GM23338 (cell line): ENCODE results near the gene MAPKAPK2. TPM values are rescaled to one million over a fixed set of nuclear protein-coding genes. Genes with fewer than 3 reads are reported as not detected.

Source experiments
- ATAC-seq: fragments of 200-7000 bp; cut with Tn5 transposase; 3 replicates; pipeline ENCODE4 v1.9.1; 2020
- DNase-seq: peaks from one replicate; pipeline ENCODE4 v3.0.0-alpha.2; 2015; ENCODE audit warnings: low spot score
- H2AFZ ChIP-seq: fragments of 200-600 bp; sonication (generic); 2 replicates; pipeline ENCODE4 v1.8.0; 2016; ENCODE audit warnings: antibody characterized with exemption, mild to moderate bottlenecking, moderate library complexity
- H3F3A ChIP-seq: fragments of 200-600 bp; sonication (generic); replicated peaks from 2 replicates; pipeline ENCODE4 v1.8.0; 2017; ENCODE audit warnings: antibody characterized with exemption, mixed run types, low read depth
- H3K27ac ChIP-seq: fragments of 200-600 bp; sonication (generic); 2 replicates; pipeline ENCODE4 v1.6.1; 2016; ENCODE audit warnings: low read depth
- H3K27me3 ChIP-seq: fragments of 200-600 bp; sonication (generic); 2 replicates; pipeline ENCODE4 v1.8.0; 2016; ENCODE audit warnings: mild to moderate bottlenecking, mixed run types, moderate library complexity; ENCODE audit not compliant: insufficient read depth
- H3K36me3 ChIP-seq: fragments of 200-600 bp; sonication (generic); 2 replicates; pipeline ENCODE4 v1.8.0; 2016; ENCODE audit warnings: mild to moderate bottlenecking; ENCODE audit not compliant: insufficient read depth
- H3K4me1 ChIP-seq: fragments of 200-600 bp; sonication (generic); 2 replicates; pipeline ENCODE4 v1.8.0; 2016; ENCODE audit warnings: mild to moderate bottlenecking, moderate library complexity; ENCODE audit not compliant: insufficient read depth
- H3K4me2 ChIP-seq: fragments of 200-600 bp; sonication (generic); 2 replicates; pipeline ENCODE4 v1.7.1; 2017; ENCODE audit warnings: mixed run types
- H3K4me3 ChIP-seq: fragments of 200-600 bp; sonication (generic); 2 replicates; pipeline ENCODE4 v1.6.1; 2016; ENCODE audit warnings: mixed run types
- H3K79me2 ChIP-seq: fragments of 200-600 bp; sonication (generic); replicated peaks from 2 replicates; pipeline ENCODE4 v1.8.0; 2017; ENCODE audit warnings: mild to moderate bottlenecking; ENCODE audit not compliant: insufficient read depth
- H3K9me2 ChIP-seq: fragments of 200-600 bp; sonication (generic); 2 replicates; pipeline ENCODE4 v1.8.0; 2017; ENCODE audit not compliant: insufficient read depth
- H4K20me1 ChIP-seq: fragments of 200-600 bp; sonication (generic); replicated peaks from 2 replicates; pipeline ENCODE4 v1.8.0; 2017; ENCODE audit warnings: mild to moderate bottlenecking; ENCODE audit not compliant: insufficient read depth
- H3K27ac Mint-ChIP-seq: 2 replicates; pipeline ENCODE4 v1.8.0; 2020; ENCODE audit warnings: inconsistent platforms, mild to moderate bottlenecking, moderate library complexity, mixed read lengths
- H3K27me3 Mint-ChIP-seq: 3 replicates; pipeline ENCODE4 v1.8.0; 2022; ENCODE audit warnings: low read depth, mild to moderate bottlenecking, moderate library complexity, mixed read lengths, inconsistent platforms; ENCODE audit not compliant: insufficient read depth, poor library complexity
- H3K36me3 Mint-ChIP-seq: 3 replicates; pipeline ENCODE4 v1.8.0; 2021; ENCODE audit warnings: low read depth, mild to moderate bottlenecking, inconsistent platforms, moderate library complexity, mixed read lengths
- H3K4me1 Mint-ChIP-seq: 3 replicates; pipeline ENCODE4 v1.8.0; 2020; ENCODE audit warnings: mild to moderate bottlenecking, inconsistent platforms, mixed read lengths
- H3K4me3 Mint-ChIP-seq: 3 replicates; pipeline ENCODE4 v1.8.0; 2021; ENCODE audit warnings: moderate library complexity, mild to moderate bottlenecking, inconsistent platforms, mixed read lengths
- H3K9me3 Mint-ChIP-seq: 3 replicates; pipeline ENCODE4 v1.8.0; 2020; ENCODE audit warnings: moderate library complexity, mild to moderate bottlenecking, inconsistent platforms, mixed read lengths
- CREB1 ChIP-seq: fragments of 250-450 bp; sonication (Bioruptor Pico); IDR thresholded peaks from 2 replicates; pipeline ENCODE4 v1.5.0; 2020; ENCODE audit warnings: low read depth, mild to moderate bottlenecking, moderate library complexity
- EZH2 ChIP-seq: fragments of 200-600 bp; sonication (generic); IDR thresholded peaks from one replicate; pipeline ENCODE4 v1.8.0; 2017; ENCODE audit warnings: antibody characterized with exemption, mild to moderate bottlenecking, low read depth; ENCODE audit not compliant: unreplicated experiment
- EZH2phosphoT487 ChIP-seq: fragments of 200-600 bp; sonication (generic); IDR thresholded peaks from one replicate; pipeline ENCODE4 v1.8.1; 2018; ENCODE audit warnings: antibody characterized with exemption; ENCODE audit not compliant: unreplicated experiment
- NANOG ChIP-seq: IDR thresholded peaks from 2 replicates; pipeline ENCODE4 v1.6.1; 2016; ENCODE audit warnings: antibody characterized with exemption, borderline replicate concordance
- POLR2AphosphoS5 ChIP-seq: IDR thresholded peaks from 2 replicates; pipeline ENCODE4 v1.6.1; 2016; ENCODE audit warnings: antibody characterized with exemption, low read depth
- STAT1 ChIP-seq: IDR thresholded peaks from one replicate; pipeline ENCODE4 v1.6.1; 2016; ENCODE audit warnings: antibody characterized with exemption; ENCODE audit not compliant: unreplicated experiment
- ZNF114 ChIP-seq: fragments of 250-450 bp; sonication (Bioruptor Pico); IDR thresholded peaks from 2 replicates; pipeline ENCODE4 v1.5.0; 2020; ENCODE audit warnings: mild to moderate bottlenecking, moderate library complexity
- ZNF331 ChIP-seq: fragments of 250-450 bp; sonication (Bioruptor Pico); IDR thresholded peaks from 2 replicates; pipeline ENCODE4 v1.5.0; 2020; ENCODE audit warnings: low read depth, mild to moderate bottlenecking, moderate library complexity
- polyA plus RNA-seq: library from polyadenylated mRNA; unstranded; fragments of >200 nt; fragmentation: Nextera tagmentation; extraction: Ambion mirVana; gene quantifications from 2 replicates; pipeline ENCODE4 v1.2.1, GENCODE V29; 2016
- total RNA-seq: library from RNA; depleted of rRNA; stranded (reverse); fragments of >200 nt; shearing (Covaris generic); gene quantifications from 2 replicates; pipeline ENCODE4 v1.2.3, GENCODE V29; 2014
- TF ChIP-seq, protein P1 (sequence below): IDR thresholded peaks from one replicate; pipeline ENCODE4 v1.6.1; 2018; ENCODE audit warnings: antibody characterized with exemption; ENCODE audit not compliant: unreplicated experiment
- TF ChIP-seq, protein P2 (sequence below): IDR thresholded peaks from 2 replicates; pipeline ENCODE4 v1.6.1; 2016; ENCODE audit warnings: antibody characterized with exemption

MAPKAPK2 gene
- total and polyA plus RNA-seq, 2 experiments from 2014 or later, result 10.1 to 30.4 TPM

DNA sequence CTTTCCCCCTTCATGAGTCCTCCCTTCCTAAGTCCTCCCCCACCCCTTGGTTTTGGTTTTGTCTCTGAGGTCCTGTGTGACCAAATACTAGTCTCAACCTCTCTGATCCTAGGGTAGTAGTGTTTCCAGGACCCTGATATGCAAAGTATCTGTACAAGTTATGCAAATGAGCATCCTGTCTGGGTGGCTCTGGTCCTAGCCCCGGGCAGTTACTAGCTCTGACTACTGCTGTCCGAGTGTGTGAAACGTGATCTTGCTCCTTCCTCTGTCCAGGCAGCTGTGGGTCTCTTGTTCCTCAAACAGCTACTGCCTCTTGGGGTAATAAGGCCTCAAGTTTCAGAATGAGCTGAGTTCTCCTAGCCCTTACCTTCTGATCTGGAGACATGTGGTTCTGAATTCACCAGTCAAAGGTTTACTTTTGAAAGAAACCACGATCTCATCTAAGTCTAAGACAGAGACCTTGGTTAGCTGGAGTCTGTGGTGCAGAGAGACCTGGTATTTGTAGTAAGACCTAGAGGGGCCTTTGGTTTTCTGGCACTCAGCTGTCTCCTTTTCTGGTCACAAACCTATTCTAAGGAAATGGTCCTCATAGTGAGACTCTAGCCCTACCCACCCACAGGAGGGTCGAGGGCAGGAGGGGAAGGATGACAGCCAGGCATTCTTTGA, 54.8 kb downstream of the MAPKAPK2 start (continued):
- TF ChIP-seq, protein P1, sequence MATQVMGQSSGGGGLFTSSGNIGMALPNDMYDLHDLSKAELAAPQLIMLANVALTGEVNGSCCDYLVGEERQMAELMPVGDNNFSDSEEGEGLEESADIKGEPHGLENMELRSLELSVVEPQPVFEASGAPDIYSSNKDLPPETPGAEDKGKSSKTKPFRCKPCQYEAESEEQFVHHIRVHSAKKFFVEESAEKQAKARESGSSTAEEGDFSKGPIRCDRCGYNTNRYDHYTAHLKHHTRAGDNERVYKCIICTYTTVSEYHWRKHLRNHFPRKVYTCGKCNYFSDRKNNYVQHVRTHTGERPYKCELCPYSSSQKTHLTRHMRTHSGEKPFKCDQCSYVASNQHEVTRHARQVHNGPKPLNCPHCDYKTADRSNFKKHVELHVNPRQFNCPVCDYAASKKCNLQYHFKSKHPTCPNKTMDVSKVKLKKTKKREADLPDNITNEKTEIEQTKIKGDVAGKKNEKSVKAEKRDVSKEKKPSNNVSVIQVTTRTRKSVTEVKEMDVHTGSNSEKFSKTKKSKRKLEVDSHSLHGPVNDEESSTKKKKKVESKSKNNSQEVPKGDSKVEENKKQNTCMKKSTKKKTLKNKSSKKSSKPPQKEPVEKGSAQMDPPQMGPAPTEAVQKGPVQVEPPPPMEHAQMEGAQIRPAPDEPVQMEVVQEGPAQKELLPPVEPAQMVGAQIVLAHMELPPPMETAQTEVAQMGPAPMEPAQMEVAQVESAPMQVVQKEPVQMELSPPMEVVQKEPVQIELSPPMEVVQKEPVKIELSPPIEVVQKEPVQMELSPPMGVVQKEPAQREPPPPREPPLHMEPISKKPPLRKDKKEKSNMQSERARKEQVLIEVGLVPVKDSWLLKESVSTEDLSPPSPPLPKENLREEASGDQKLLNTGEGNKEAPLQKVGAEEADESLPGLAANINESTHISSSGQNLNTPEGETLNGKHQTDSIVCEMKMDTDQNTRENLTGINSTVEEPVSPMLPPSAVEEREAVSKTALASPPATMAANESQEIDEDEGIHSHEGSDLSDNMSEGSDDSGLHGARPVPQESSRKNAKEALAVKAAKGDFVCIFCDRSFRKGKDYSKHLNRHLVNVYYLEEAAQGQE, result no peak
- TF ChIP-seq EZH2 (no peak), ZNF114 (no peak), EZH2phosphoT487 (no peak), NANOG (no peak), POLR2AphosphoS5 (no peak), CREB1 (CRISPR knock-in tag) (no peak), ZNF331 (no peak), STAT1 (no peak)
- TF ChIP-seq, protein P2, sequence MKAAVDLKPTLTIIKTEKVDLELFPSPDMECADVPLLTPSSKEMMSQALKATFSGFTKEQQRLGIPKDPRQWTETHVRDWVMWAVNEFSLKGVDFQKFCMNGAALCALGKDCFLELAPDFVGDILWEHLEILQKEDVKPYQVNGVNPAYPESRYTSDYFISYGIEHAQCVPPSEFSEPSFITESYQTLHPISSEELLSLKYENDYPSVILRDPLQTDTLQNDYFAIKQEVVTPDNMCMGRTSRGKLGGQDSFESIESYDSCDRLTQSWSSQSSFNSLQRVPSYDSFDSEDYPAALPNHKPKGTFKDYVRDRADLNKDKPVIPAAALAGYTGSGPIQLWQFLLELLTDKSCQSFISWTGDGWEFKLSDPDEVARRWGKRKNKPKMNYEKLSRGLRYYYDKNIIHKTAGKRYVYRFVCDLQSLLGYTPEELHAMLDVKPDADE, result no peak

DNA sequence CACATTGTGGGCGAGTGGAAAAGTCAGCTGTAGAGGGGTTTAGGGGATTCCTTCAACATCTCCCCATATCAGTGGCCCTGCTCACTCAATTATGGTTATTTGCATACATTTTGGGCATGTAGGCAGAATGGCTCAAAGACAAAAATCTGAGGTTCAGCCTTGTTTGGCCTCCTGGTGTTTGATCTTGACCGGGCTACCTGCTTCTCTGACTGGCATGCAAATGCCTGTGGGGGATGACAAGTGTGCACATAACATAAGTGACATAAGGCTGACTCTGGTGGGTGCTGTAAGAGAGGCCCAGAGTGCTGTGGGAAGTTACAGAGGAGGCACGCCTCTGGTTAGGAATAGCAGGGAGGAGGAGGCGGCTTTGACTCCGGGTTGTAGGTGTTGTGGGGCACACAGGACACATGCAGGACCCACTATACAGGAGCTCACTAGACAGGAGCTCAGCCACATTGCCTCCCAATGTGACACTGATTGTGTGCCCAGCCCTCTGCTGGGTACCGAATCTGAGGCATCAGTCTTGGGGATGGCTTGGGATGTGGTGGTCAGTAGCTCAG, 56.5 kb downstream of the MAPKAPK2 start:
- H3K36me3 Mint-ChIP-seq, result no peaks in the 10 kb centered on the region

More for the DNA sequence above, 56.5 kb downstream of the MAPKAPK2 start:
- Histone ChIP-seq H3F3A (no peaks in the 10 kb centered on the region), H3K27ac (no peak overlapping the region), H3K9me2 (no peaks in the 10 kb centered on the region), H3K27me3 (no peaks in the 10 kb centered on the region), H3K4me2 (no peak overlapping the region), H3K36me3 (no peaks in the 10 kb centered on the region), H3K4me3 (no peak overlapping the region), H3K79me2 (no peaks in the 10 kb centered on the region), H3K4me1 (no peaks in the 10 kb centered on the region), H4K20me1 (peaks cover 4% of the 10 kb centered on the region; the same call in 1 of the 2 replicates), H2AFZ (no peak overlapping the region)
- DNase-seq (no peak), ATAC-seq (no peak)
- H3K4me1 Mint-ChIP-seq, result peaks cover 11% of the 10 kb centered on the region; the same call in 2 of the 3 replicates
- H3K4me3 Mint-ChIP-seq, result no peak overlapping the region
- peaks cover 6% of the 10 kb centered on the region for H3K27me3 Mint-ChIP-seq
- H3K27ac Mint-ChIP-seq, result no peak overlapping the region
- TF ChIP-seq CREB1 (CRISPR knock-in tag) (no peak), ZNF114 (no peak), NANOG (no peak), EZH2 (no peak)
- no peaks in the 10 kb centered on the region for H3K9me3 Mint-ChIP-seq
